ENCODE data around the gene CLRN1. TPM values are rescaled to one million over a fixed set of nuclear protein-coding genes. Genes with fewer than 3 reads are reported as not detected.

The CLRN1 gene
- total and polyA plus RNA-seq, 2 donors (not counting 1 experiment from before 2014, with no cell fraction given) = not detected

GRCh38 chr3:151008699-151009098 lies 36.2 kb upstream of the CLRN1 start:
- H2AFZ ChIP-seq (ENCODE audit: low read length) = no peak overlapping the region
- TF ChIP-seq CTCF (conservative IDR thresholded peaks at IDR 0.05 in 1 of 2, IDR thresholded peaks at IDR 0.05 in 1 of 2; ENCODE audit: low read depth in 1 of 2, low read length in 2 of 2) = peak; percentile 54 to 64
- no peak for TF ChIP-seq EZH2 (IDR thresholded peaks at IDR 0.05; ENCODE audit: low read length, missing control alignments)
- no peak overlapping the region for H3K4me3 ChIP-seq (replicated peaks in 1 of 4; ENCODE audit: control extremely low read depth in 1 of 4, insufficient read depth in 1 of 4, low read depth in 3 of 4, low read length in 4 of 4)
- H3K9me3 ChIP-seq (ENCODE audit: control insufficient read depth, insufficient read depth, low read depth, low read length) = no peaks in the 10 kb centered on the region
- H3K9ac ChIP-seq (ENCODE audit: insufficient read depth, low read length) = no peak overlapping the region
- no peak overlapping the region for H3K4me2 ChIP-seq (ENCODE audit: extremely low read depth, insufficient read depth, low read length)
- no peak overlapping the region for H3K27ac ChIP-seq (ENCODE audit: insufficient read depth, low read length)
- no peaks in the 10 kb centered on the region for H3K4me1 ChIP-seq (ENCODE audit: control insufficient read depth, extremely low read depth, insufficient read depth, low read length)
- H3K36me3 ChIP-seq (ENCODE audit: control insufficient read depth, insufficient read depth, low read length) = no peaks in the 10 kb centered on the region
- H3K79me2 ChIP-seq (ENCODE audit: control insufficient read depth, insufficient read depth, low read length) = no peaks in the 10 kb centered on the region
- no peaks in the 10 kb centered on the region for H3K27me3 ChIP-seq (ENCODE audit: control insufficient read depth, insufficient read depth, low read length)
- H4K20me1 ChIP-seq (ENCODE audit: control insufficient read depth, extremely low read depth, insufficient read depth, low read length) = no peaks in the 10 kb centered on the region
- DNase-seq (ENCODE audit: low read depth in 2 of 2) = peak; percentile 55 to 70

- no peaks in the 10 kb centered on the region for H3K4me1 ChIP-seq (ENCODE audit: control insufficient read depth, extremely low read depth, insufficient read depth, low read length)
- TF ChIP-seq EZH2 (IDR thresholded peaks at IDR 0.05; ENCODE audit: low read length, missing control alignments) (no peak), CTCF (conservative IDR thresholded peaks at IDR 0.05 in 1 of 2, IDR thresholded peaks at IDR 0.05 in 1 of 2; ENCODE audit: low read depth in 1 of 2, low read length in 2 of 2) (no peak)
- H3K79me2 ChIP-seq (ENCODE audit: control insufficient read depth, insufficient read depth, low read length) = no peaks in the 10 kb centered on the region
- H3K9ac ChIP-seq (ENCODE audit: insufficient read depth, low read length) = no peak overlapping the region
- H3K27me3 ChIP-seq (ENCODE audit: control insufficient read depth, insufficient read depth, low read length) = peaks cover 2% of the 10 kb centered on the region
- H3K36me3 ChIP-seq (ENCODE audit: control insufficient read depth, insufficient read depth, low read length) = no peaks in the 10 kb centered on the region
- no peaks in the 10 kb centered on the region for H3K9me3 ChIP-seq (ENCODE audit: control insufficient read depth, insufficient read depth, low read depth, low read length)
- H2AFZ ChIP-seq (ENCODE audit: low read length) = no peak overlapping the region
- H3K4me2 ChIP-seq (ENCODE audit: extremely low read depth, insufficient read depth, low read length) = no peak overlapping the region
- no peak for DNase-seq (ENCODE audit: low read depth in 2 of 2)
- no peak overlapping the region for H3K27ac ChIP-seq (ENCODE audit: insufficient read depth, low read length)
- no peak overlapping the region for H3K4me3 ChIP-seq (replicated peaks in 1 of 4; ENCODE audit: control extremely low read depth in 1 of 4, insufficient read depth in 1 of 4, low read depth in 3 of 4, low read length in 4 of 4)
- no peaks in the 10 kb centered on the region for H4K20me1 ChIP-seq (ENCODE audit: control insufficient read depth, extremely low read depth, insufficient read depth, low read length)
Observed at GRCh38 chr3:151003768-151004134, 31.2 kb upstream of the CLRN1 start.

GRCh38 chr3:151003029-151003767 lies 30.7 kb upstream of the CLRN1 start:
- Histone ChIP-seq H2AFZ (ENCODE audit: low read length) (no peak overlapping the region), H3K27ac (ENCODE audit: insufficient read depth, low read length) (no peak overlapping the region), H3K4me3 (replicated peaks in 1 of 4; ENCODE audit: control extremely low read depth in 1 of 4, insufficient read depth in 1 of 4, low read depth in 3 of 4, low read length in 4 of 4) (no peak overlapping the region), H3K79me2 (ENCODE audit: control insufficient read depth, insufficient read depth, low read length) (no peaks in the 10 kb centered on the region), H3K9ac (ENCODE audit: insufficient read depth, low read length) (no peak overlapping the region), H3K36me3 (ENCODE audit: control insufficient read depth, insufficient read depth, low read length) (no peaks in the 10 kb centered on the region), H3K27me3 (ENCODE audit: control insufficient read depth, insufficient read depth, low read length) (peaks cover 2% of the 10 kb centered on the region), H3K4me2 (ENCODE audit: extremely low read depth, insufficient read depth, low read length) (no peak overlapping the region), H4K20me1 (ENCODE audit: control insufficient read depth, extremely low read depth, insufficient read depth, low read length) (no peaks in the 10 kb centered on the region), H3K4me1 (ENCODE audit: control insufficient read depth, extremely low read depth, insufficient read depth, low read length) (no peaks in the 10 kb centered on the region), H3K9me3 (ENCODE audit: control insufficient read depth, insufficient read depth, low read depth, low read length) (no peaks in the 10 kb centered on the region)
- TF ChIP-seq EZH2 (IDR thresholded peaks at IDR 0.05; ENCODE audit: low read length, missing control alignments) (no peak), CTCF (conservative IDR thresholded peaks at IDR 0.05 in 1 of 2, IDR thresholded peaks at IDR 0.05 in 1 of 2; ENCODE audit: low read depth in 1 of 2, low read length in 2 of 2) (no peak)
- peak; percentile 19 to 58 for DNase-seq (ENCODE audit: low read depth in 2 of 2)

All from fibroblast of lung (primary cell).